DND-41 (cell line): ENCODE results near the gene TRHDE.

Source experiments
- ATAC-seq: fragments of 200-7000 bp; cut with Tn5 transposase; 3 replicates; pipeline ENCODE4 v1.9.1; 2021; ENCODE audit warnings: low read depth; ENCODE audit not compliant: insufficient read depth
- DNase-seq: peaks from one replicate; pipeline ENCODE4 v3.0.0-alpha.2; 2020
- H2AFZ ChIP-seq: 2 replicates; pipeline ENCODE4 v1.6.0; 2012; ENCODE audit warnings: low read depth, low read length
- H3K27ac ChIP-seq: 2 replicates; pipeline ENCODE4 v1.5.1; 2012; ENCODE audit warnings: low read length, inconsistent platforms
- H3K27me3 ChIP-seq: fragments of 200-600 bp; sonication (generic); 2 replicates; pipeline ENCODE4 v1.6.0; 2012; ENCODE audit warnings: low read length, mild to moderate bottlenecking, inconsistent platforms; ENCODE audit not compliant: insufficient read depth, poor library complexity
- H3K36me3 ChIP-seq: 2 replicates; pipeline ENCODE4 v1.5.1; 2012; ENCODE audit warnings: low read length, inconsistent platforms; ENCODE audit not compliant: insufficient read depth
- H3K4me1 ChIP-seq: 2 replicates; pipeline ENCODE4 v1.5.1; 2012; ENCODE audit warnings: mild to moderate bottlenecking, low read length; ENCODE audit not compliant: insufficient read depth
- H3K4me2 ChIP-seq: 2 replicates; pipeline ENCODE4 v1.6.0; 2012; ENCODE audit warnings: mild to moderate bottlenecking, moderate library complexity, low read length, inconsistent platforms; ENCODE audit not compliant: insufficient read depth
- H3K4me3 ChIP-seq, 2 experiments: fragments of 200-600 bp in 1 of 2; shearing (Covaris generic) in 1 of 2; 2 replicates each; pipeline ENCODE4 v1.5.1; 2012 to 2016; ENCODE audit warnings: inconsistent platforms in 2 of 2, low read length in 2 of 2, mild to moderate bottlenecking in 2 of 2, low read depth in 1 of 2, moderate library complexity in 1 of 2
- H3K79me2 ChIP-seq: 2 replicates; pipeline ENCODE4 v1.6.0; 2012; ENCODE audit warnings: low read length, inconsistent platforms; ENCODE audit not compliant: insufficient read depth
- H3K9ac ChIP-seq: 2 replicates; pipeline ENCODE4 v1.6.0; 2012; ENCODE audit warnings: low read depth, mild to moderate bottlenecking, inconsistent platforms, low read length, moderate library complexity
- H3K9me3 ChIP-seq: 2 replicates; pipeline ENCODE4 v1.5.1; 2012; ENCODE audit warnings: low read length, moderate library complexity, mild to moderate bottlenecking, inconsistent platforms; ENCODE audit not compliant: insufficient read depth, severe bottlenecking
- H4K20me1 ChIP-seq: 2 replicates; pipeline ENCODE4 v1.6.0; 2012; ENCODE audit warnings: low read length; ENCODE audit not compliant: insufficient read depth
- EZH2 ChIP-seq: IDR thresholded peaks from 3 replicates; pipeline ENCODE4 v1.6.1; 2012; ENCODE audit warnings: borderline replicate concordance, low read depth, mild to moderate bottlenecking, moderate library complexity, low read length, inconsistent platforms; ENCODE audit not compliant: severe bottlenecking
- TF ChIP-seq, protein P1 (sequence below): IDR thresholded peaks from 2 replicates; pipeline ENCODE4 v1.5.1; 2012; ENCODE audit warnings: borderline replicate concordance, low read length, moderate library complexity, mild to moderate bottlenecking; ENCODE audit not compliant: poor library complexity, severe bottlenecking; ENCODE audit errors: extremely low read depth

Gene TRHDE

DNA sequence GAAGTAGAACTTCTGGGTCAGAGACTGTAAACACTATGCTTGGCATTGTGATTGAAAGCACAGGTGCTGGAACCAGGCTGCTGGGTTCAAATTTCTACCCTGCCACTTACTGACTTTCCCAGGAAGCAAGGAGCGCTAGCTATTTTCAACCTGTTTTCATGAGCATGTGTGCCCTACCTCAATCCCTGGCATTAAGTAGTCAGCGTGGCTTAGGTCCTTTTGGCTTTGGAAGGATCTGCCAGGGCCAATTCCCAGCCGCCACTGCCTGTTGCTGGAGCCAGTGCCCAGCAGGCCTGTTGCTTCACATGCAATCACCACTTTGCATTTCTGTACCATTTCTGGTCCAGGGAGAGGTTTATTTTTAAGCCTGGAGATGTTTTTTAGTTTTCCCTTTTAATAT lies 196.3 kb downstream of the TRHDE start:
- TF ChIP-seq, protein P1, sequence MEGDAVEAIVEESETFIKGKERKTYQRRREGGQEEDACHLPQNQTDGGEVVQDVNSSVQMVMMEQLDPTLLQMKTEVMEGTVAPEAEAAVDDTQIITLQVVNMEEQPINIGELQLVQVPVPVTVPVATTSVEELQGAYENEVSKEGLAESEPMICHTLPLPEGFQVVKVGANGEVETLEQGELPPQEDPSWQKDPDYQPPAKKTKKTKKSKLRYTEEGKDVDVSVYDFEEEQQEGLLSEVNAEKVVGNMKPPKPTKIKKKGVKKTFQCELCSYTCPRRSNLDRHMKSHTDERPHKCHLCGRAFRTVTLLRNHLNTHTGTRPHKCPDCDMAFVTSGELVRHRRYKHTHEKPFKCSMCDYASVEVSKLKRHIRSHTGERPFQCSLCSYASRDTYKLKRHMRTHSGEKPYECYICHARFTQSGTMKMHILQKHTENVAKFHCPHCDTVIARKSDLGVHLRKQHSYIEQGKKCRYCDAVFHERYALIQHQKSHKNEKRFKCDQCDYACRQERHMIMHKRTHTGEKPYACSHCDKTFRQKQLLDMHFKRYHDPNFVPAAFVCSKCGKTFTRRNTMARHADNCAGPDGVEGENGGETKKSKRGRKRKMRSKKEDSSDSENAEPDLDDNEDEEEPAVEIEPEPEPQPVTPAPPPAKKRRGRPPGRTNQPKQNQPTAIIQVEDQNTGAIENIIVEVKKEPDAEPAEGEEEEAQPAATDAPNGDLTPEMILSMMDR: no peak
- TF ChIP-seq EZH2: no peak
- DNase-seq (no peak), ATAC-seq (no peak)
- Histone ChIP-seq H3K9ac (no peak overlapping the region), H3K27me3 (no peaks in the 10 kb centered on the region), H3K36me3 (no peaks in the 10 kb centered on the region), H3K9me3 (no peaks in the 10 kb centered on the region), H3K27ac (no peak overlapping the region), H3K79me2 (no peaks in the 10 kb centered on the region), H3K4me1 (no peaks in the 10 kb centered on the region), H3K4me3 (no peak overlapping the region), H2AFZ (no peak overlapping the region), H3K4me2 (no peak overlapping the region), H4K20me1 (no peaks in the 10 kb centered on the region)

DNA sequence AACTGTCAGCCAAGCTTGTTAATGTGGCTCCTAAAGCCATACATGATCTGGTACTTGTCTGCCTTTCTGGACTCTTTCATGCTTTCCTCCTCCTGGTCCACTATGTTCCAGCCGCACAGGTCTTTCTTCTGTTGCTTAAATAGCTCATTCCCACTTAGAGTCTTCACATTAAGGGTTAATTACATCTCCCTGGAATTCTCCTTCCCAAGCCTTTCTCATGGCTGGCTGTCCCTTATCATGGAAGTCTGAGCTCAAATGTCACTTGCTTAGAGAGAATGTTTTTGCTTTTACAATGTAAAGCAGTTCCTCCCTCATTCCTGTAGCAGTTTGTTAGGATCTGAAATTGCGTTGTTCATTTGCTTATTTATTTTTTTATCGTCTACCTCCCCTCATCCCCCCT lies 199.6 kb downstream of the TRHDE start:
- no peak overlapping the region for H3K27ac ChIP-seq
- H2AFZ ChIP-seq: no peak overlapping the region
- H3K4me2 ChIP-seq: no peak overlapping the region
- H3K79me2 ChIP-seq: no peaks in the 10 kb centered on the region
- ATAC-seq: no peak
- H3K4me3 ChIP-seq: no peak overlapping the region
- no peaks in the 10 kb centered on the region for H3K36me3 ChIP-seq
- no peaks in the 10 kb centered on the region for H3K27me3 ChIP-seq
- H3K4me1 ChIP-seq: no peaks in the 10 kb centered on the region
- no peaks in the 10 kb centered on the region for H4K20me1 ChIP-seq
- TF ChIP-seq EZH2: no peak
- TF ChIP-seq, protein P1: no peak
- H3K9me3 ChIP-seq: no peaks in the 10 kb centered on the region
- no peak overlapping the region for H3K9ac ChIP-seq
- DNase-seq: no peak

DNA sequence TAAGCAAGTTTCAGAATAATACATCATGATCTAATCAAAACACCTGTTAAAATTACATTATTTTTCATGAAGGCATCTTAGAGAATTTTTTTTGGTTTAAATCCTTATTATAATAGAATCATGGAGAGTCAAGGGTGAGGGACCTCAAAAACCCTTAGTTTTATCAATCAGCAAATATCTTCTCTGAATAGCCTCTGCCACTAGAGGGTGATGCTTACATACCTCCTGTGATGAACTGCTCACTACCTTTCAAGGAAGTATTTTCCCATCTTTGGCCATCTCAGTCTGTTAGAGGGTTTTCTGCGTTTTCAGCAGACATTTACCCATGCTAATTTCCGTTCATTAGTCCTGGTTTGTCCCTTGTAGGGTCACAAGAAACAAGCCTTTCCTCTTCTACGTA lies 200.2 kb downstream of the TRHDE start:
- no peak for ATAC-seq
- no peaks in the 10 kb centered on the region for H3K36me3 ChIP-seq
- H3K27me3 ChIP-seq: no peaks in the 10 kb centered on the region
- no peaks in the 10 kb centered on the region for H3K79me2 ChIP-seq
- no peak for TF ChIP-seq EZH2
- TF ChIP-seq, protein P1: no peak
- no peak for DNase-seq
- no peaks in the 10 kb centered on the region for H3K4me1 ChIP-seq
- H3K4me2 ChIP-seq: no peak overlapping the region
- no peak overlapping the region for H2AFZ ChIP-seq
- H3K9ac ChIP-seq: no peak overlapping the region
- H3K27ac ChIP-seq: no peak overlapping the region
- no peaks in the 10 kb centered on the region for H4K20me1 ChIP-seq
- no peaks in the 10 kb centered on the region for H3K9me3 ChIP-seq
- no peak overlapping the region for H3K4me3 ChIP-seq

DNA sequence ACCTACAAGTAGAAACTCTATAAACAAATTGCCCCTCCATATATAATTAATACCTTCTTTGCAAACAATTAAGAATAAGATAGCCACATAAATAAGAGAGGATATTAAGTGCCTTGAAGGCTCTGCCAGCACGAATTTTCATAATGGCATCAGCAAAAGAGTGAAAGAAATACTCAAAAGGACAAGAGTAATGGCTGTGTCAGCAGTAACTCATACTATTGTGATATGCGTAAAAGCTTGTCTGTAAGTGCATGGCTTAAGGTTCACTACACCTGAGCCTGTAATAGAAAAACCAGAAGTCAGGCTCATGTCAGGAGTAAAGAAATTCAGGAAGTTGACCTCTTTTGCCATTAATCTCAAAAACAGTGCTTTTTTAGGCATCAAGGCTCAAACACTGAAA lies 204.1 kb downstream of the TRHDE start:
- H3K9me3 ChIP-seq: no peaks in the 10 kb centered on the region
- H3K27me3 ChIP-seq: no peaks in the 10 kb centered on the region
- no peaks in the 10 kb centered on the region for H4K20me1 ChIP-seq
- H3K4me1 ChIP-seq: no peaks in the 10 kb centered on the region
- H3K36me3 ChIP-seq: no peaks in the 10 kb centered on the region
- H3K27ac ChIP-seq: no peak overlapping the region
- TF ChIP-seq, protein P1: no peak
- no peak for TF ChIP-seq EZH2
- DNase-seq: no peak
- ATAC-seq: no peak
- no peak overlapping the region for H3K4me2 ChIP-seq
- no peak overlapping the region for H3K9ac ChIP-seq
- H2AFZ ChIP-seq: no peak overlapping the region
- no peak overlapping the region for H3K4me3 ChIP-seq
- no peaks in the 10 kb centered on the region for H3K79me2 ChIP-seq
